ENCODE data around the gene TMEM94. TPM values are rescaled to one million over a fixed set of nuclear protein-coding genes. Genes with fewer than 3 reads are reported as not detected.

Gene TMEM94
- total and polyA plus RNA-seq, 2 of the 13 experiments (the other 11 are each of a cell fraction or from before 2014, with no cell fraction given) = 32.6 to 134 TPM

- TF ChIP-seq ZFP41 (CRISPR knock-in tag; IDR thresholded peaks at IDR 0.05; ENCODE audit: borderline replicate concordance) = no peak
- TF ChIP-seq ZNF629 (CRISPR knock-in tag; conservative IDR thresholded peaks at IDR 0.05) = peak; percentile 18; the same call in 1 of the 2 replicates
- no peak for TF ChIP-seq NFE2 (CRISPR knock-in tag; IDR thresholded peaks at IDR 0.05)
- TF ChIP-seq CREB1 (IDR thresholded peaks at IDR 0.05) = peak; percentile 40
- peak; percentile 40; the same call in 1 of the 2 replicates for TF ChIP-seq CREB1 (CRISPR knock-in tag; IDR thresholded peaks at IDR 0.05)
- no peak for TF ChIP-seq NFYB (CRISPR knock-in tag; IDR thresholded peaks at IDR 0.05)
- no peak for TF ChIP-seq PBX3 (CRISPR knock-in tag; IDR thresholded peaks at IDR 0.05; ENCODE audit: borderline replicate concordance)
- TF ChIP-seq ZNF292 (CRISPR knock-in tag; IDR thresholded peaks at IDR 0.05; ENCODE audit: borderline replicate concordance, low read depth) = peak; percentile 31; the same call in 1 of the 2 replicates
- TF ChIP-seq ZFP36L1 (CRISPR knock-in tag; IDR thresholded peaks at IDR 0.05) = peak; percentile 76; the same call in 1 of the 2 replicates
- no peak; the same call in 1 of the 2 replicates for TF ChIP-seq AKNA (CRISPR knock-in tag; IDR thresholded peaks at IDR 0.05; ENCODE audit: borderline replicate concordance)
- TF ChIP-seq ZNF230 (CRISPR knock-in tag; IDR thresholded peaks at IDR 0.05) = no peak
- TF ChIP-seq EED (CRISPR knock-in tag; IDR thresholded peaks at IDR 0.05) = no peak
- no peak for TF ChIP-seq JUNB (CRISPR knock-in tag; IDR thresholded peaks at IDR 0.05; ENCODE audit: borderline replicate concordance)
- TF ChIP-seq IRF1 (CRISPR knock-in tag; IDR thresholded peaks at IDR 0.05; ENCODE audit: low read depth) = no peak
- no peak for TF ChIP-seq RORA (CRISPR knock-in tag; IDR thresholded peaks at IDR 0.05)
- TF ChIP-seq ZBTB38 (CRISPR knock-in tag; IDR thresholded peaks at IDR 0.05) = no peak
- peak; percentile 47; the same call in 1 of the 2 replicates for TF ChIP-seq GATAD1 (CRISPR knock-in tag; IDR thresholded peaks at IDR 0.05)
- TF ChIP-seq ZNF160 (CRISPR knock-in tag; IDR thresholded peaks at IDR 0.05) = no peak
- TF ChIP-seq CERS6 (CRISPR knock-in tag; IDR thresholded peaks at IDR 0.05) = no peak
- TF ChIP-seq ERF (CRISPR knock-in tag; IDR thresholded peaks at IDR 0.05) = 0 out of 2 replicates have a peak, but pooled peaks have one; percentile 32
- peak; percentile 73 for TF ChIP-seq MEIS2 (CRISPR knock-in tag; IDR thresholded peaks at IDR 0.05)
- TF ChIP-seq TCF7L2 (IDR thresholded peaks at IDR 0.05; ENCODE audit: low read depth, low read length) = no peak
Measured at GRCh38 chr17:75459590-75460267, 3.3 kb downstream of the TMEM94 start (continued).

Data from HepG2 (cell line).